Endodermal cell (in vitro differentiated cells): ENCODE data around the gene KRTAP9-6. TPM values are rescaled to one million over a fixed set of nuclear protein-coding genes. Genes with fewer than 3 reads are reported as not detected.

ENCODE experiments used
- DNase-seq: peaks from one replicate; pipeline ENCODE4 v3.0.0-alpha.2; 2017
- H3K27ac ChIP-seq: 2 replicates; pipeline ENCODE4 v1.5.1; 2013; ENCODE audit warnings: mild to moderate bottlenecking, low read depth, low read length, moderate library complexity
- H3K27me3 ChIP-seq: 2 replicates; pipeline ENCODE4 v1.6.1; 2013; ENCODE audit warnings: mild to moderate bottlenecking, low read length, moderate library complexity; ENCODE audit not compliant: insufficient read depth, control insufficient read depth, poor library complexity, severe bottlenecking
- H3K36me3 ChIP-seq: 2 replicates; pipeline ENCODE4 v1.7.0; 2013; ENCODE audit warnings: mild to moderate bottlenecking, low read length, moderate library complexity; ENCODE audit not compliant: control insufficient read depth, insufficient read depth
- H3K4me1 ChIP-seq: one replicate; pipeline ENCODE4 v1.7.0; 2013; ENCODE audit warnings: low read length; ENCODE audit not compliant: control insufficient read depth, insufficient read depth
- H3K4me3 ChIP-seq: 2 replicates; pipeline ENCODE4 v1.5.1; 2013; ENCODE audit warnings: mild to moderate bottlenecking, low read length, moderate library complexity
- H3K9ac ChIP-seq: 2 replicates; pipeline ENCODE4 v1.6.1; 2013; ENCODE audit warnings: mild to moderate bottlenecking, low read length, moderate library complexity; ENCODE audit not compliant: poor library complexity, severe bottlenecking; ENCODE audit errors: extremely low read depth
- H3K9me3 ChIP-seq: 2 replicates; pipeline ENCODE4 v1.6.1; 2013; ENCODE audit warnings: mild to moderate bottlenecking, low read length, moderate library complexity; ENCODE audit not compliant: control insufficient read depth
- H3K27ac Mint-ChIP-seq: 2 replicates; pipeline ENCODE4 v1.8.0; 2020; ENCODE audit warnings: mixed read lengths
- H3K27me3 Mint-ChIP-seq: 2 replicates; pipeline ENCODE4 v1.8.0; 2021; ENCODE audit warnings: mild to moderate bottlenecking, mixed read lengths; ENCODE audit not compliant: insufficient read depth
- H3K36me3 Mint-ChIP-seq: 2 replicates; pipeline ENCODE4 v1.8.0; 2020; ENCODE audit warnings: low read depth, mixed read lengths
- H3K4me1 Mint-ChIP-seq: 2 replicates; pipeline ENCODE4 v1.8.0; 2020; ENCODE audit warnings: mixed read lengths
- H3K4me3 Mint-ChIP-seq: 2 replicates; pipeline ENCODE4 v1.8.0; 2020; ENCODE audit warnings: mild to moderate bottlenecking, moderate library complexity, mixed read lengths
- H3K9me3 Mint-ChIP-seq: 2 replicates; pipeline ENCODE4 v1.8.0; 2020; ENCODE audit warnings: mild to moderate bottlenecking, mixed read lengths
- CTCF ChIP-seq: fragments of 200-600 bp; sonication (generic); conservative IDR thresholded peaks from 2 replicates; pipeline ENCODE4 v1.5.0; 2021; ENCODE audit warnings: antibody characterized with exemption, mild to moderate bottlenecking
- WGBS, 2 experiments: methylation state at CpG; one replicate each; pipeline versions ENCODE4 v1.1.5 to v1.1.7; 2013; ENCODE audit warnings: missing lambda C conversion rate in 2 of 2, mixed read lengths in 1 of 2; ENCODE audit not compliant: insufficient coverage in 1 of 2, insufficient read length in 1 of 2; 5-methylcytosine and 5-hydroxymethylcytosine counted together
- total RNA-seq, 2 donors: library from RNA; stranded (reverse); fragmentation: NEBNext Ultra II Directional in 1 of 2; extraction: Animal tissue kit (Norgen Biotek cat#: 25700) in 1 of 2; gene quantifications; 2 replicates in 1 of 2; 3 replicates in 1 of 2; pipeline ENCODE4 v1.2.1, GENCODE V29; 2021

KRTAP9-6 gene
- total RNA-seq, 2 donors from 2014 or later, result not detected

DNA sequence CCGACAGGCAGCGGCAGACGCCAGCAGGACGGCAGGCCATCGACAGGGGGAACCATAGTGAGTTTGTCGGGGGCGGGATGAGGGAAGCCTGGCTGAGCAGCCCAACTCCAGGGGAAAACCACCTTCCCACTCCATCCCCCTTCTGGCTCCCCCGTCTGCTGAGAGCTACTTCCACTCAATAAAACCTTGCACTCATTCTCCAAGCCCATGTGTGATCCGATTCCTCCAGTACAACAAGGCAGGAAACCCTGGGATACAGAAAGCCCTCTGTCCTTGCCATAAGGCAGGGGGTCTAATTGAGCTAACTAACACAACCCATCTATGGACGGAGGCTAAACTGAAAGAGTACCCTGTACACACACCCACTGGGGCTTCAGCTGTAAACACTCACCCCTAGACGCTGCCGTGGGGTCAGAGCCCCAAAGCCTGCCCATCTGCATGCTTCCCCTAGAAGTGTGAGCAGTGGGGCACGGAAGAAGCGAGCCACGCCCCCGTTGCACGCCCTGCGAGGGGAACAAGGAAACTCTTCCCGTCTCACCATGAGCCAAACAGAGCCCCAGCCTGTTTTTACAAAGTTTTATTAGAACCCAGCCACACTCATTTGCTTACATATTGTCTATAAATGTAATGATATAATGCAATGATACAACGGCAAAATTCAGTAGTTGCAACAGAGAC is 33.4 kb downstream of the KRTAP9-6 start:
- 87 to 89% methylated on average over 10 to 20 of the region's 20 CpGs for WGBS, 2 experiments
- Mint-ChIP-seq H3K27me3 (no peaks in the 10 kb centered on the region), H3K36me3 (no peaks in the 10 kb centered on the region), H3K9me3 (no peaks in the 10 kb centered on the region), H3K4me3 (no peak overlapping the region), H3K4me1 (no peaks in the 10 kb centered on the region), H3K27ac (no peak overlapping the region)
- no peak for TF ChIP-seq CTCF
- Histone ChIP-seq H3K27me3 (no peaks in the 10 kb centered on the region), H3K9ac (no peak overlapping the region), H3K4me3 (no peak overlapping the region), H3K4me1 (no peaks in the 10 kb centered on the region), H3K36me3 (no peaks in the 10 kb centered on the region), H3K27ac (no peak overlapping the region), H3K9me3 (no peaks in the 10 kb centered on the region)
- DNase-seq, result no peak

GRCh38 chr17:41301204-41301790 is 36.1 kb downstream of the KRTAP9-6 start:
- no peaks in the 10 kb centered on the region for H3K4me1 Mint-ChIP-seq
- no peaks in the 10 kb centered on the region for H3K27me3 Mint-ChIP-seq
- no peaks in the 10 kb centered on the region for H3K36me3 ChIP-seq
- H3K9me3 Mint-ChIP-seq, result no peaks in the 10 kb centered on the region
- no peak overlapping the region for H3K4me3 Mint-ChIP-seq
- H3K4me1 ChIP-seq, result no peaks in the 10 kb centered on the region
- no peaks in the 10 kb centered on the region for H3K27me3 ChIP-seq
- no peak overlapping the region for H3K27ac ChIP-seq
- DNase-seq, result no peak
- WGBS, 2 experiments, result 81 to 86% methylated on average over 5 of the region's 5 CpGs
- H3K9me3 ChIP-seq, result no peaks in the 10 kb centered on the region
- no peak overlapping the region for H3K9ac ChIP-seq
- H3K27ac Mint-ChIP-seq, result no peak overlapping the region
- H3K4me3 ChIP-seq, result no peak overlapping the region
- no peak for TF ChIP-seq CTCF
- H3K36me3 Mint-ChIP-seq, result no peaks in the 10 kb centered on the region

- 88 to 89% methylated on average over 10 to 11 of the region's 11 CpGs for WGBS, 2 experiments
- no peaks in the 10 kb centered on the region for H3K9me3 ChIP-seq
- H3K9ac ChIP-seq, result no peak within 1 kb of the TSS
- Mint-ChIP-seq H3K36me3 (no peaks in the 10 kb centered on the region), H3K27ac (no peak within 1 kb of the TSS), H3K9me3 (no peaks in the 10 kb centered on the region), H3K4me3 (no peak within 1 kb of the TSS), H3K4me1 (no peaks in the 10 kb centered on the region), H3K27me3 (no peaks in the 10 kb centered on the region)
- H3K36me3 ChIP-seq, result no peaks in the 10 kb centered on the region
- H3K4me3 ChIP-seq, result no peak within 1 kb of the TSS
- peak; percentile 41 for DNase-seq
- no peaks in the 10 kb centered on the region for H3K27me3 ChIP-seq
- TF ChIP-seq CTCF, result no peak
- H3K27ac ChIP-seq, result no peak within 1 kb of the TSS
- H3K4me1 ChIP-seq, result no peaks in the 10 kb centered on the region
These were observed 37.0 kb downstream of the KRTAP9-6 start, which contains the start of gene KRTAP29-1 for GRCh38 chr17:41301916-41302901. Gene KRTAP29-1, minus strand, starts transcription at chr17:41302851. Its CDS starts 0 bp downstream, at chr17:41302851.
